Measurements from ENCODE around the gene SMIM35.

DNA sequence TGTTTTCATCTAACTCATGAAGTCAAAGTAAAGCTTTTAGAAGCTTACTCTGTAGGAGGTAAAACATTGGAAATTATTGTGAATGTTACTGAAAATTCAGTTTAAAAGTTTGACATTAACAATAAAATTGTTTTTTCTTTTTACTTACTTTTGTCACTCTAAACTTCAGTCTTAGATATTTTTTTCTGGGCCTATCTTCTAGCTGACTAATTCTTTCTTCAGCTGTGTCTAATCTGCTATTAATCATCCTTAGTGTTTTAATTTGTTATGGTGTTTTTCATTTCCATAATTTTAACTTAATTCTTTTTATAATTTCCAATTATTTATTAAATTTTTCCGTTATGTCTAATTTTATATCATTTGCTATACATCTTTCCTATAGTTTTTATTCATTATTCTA, 65.6 kb downstream of the SMIM35 start:
- no peak for TF ChIP-seq POLR2A (IDR thresholded peaks at IDR 0.05; ENCODE audit: low read length)
- no peak for TF ChIP-seq GATA1 (IDR thresholded peaks at IDR 0.05; ENCODE audit: low read depth, low read length)

All from erythroblast (primary cell).